Measurements from ENCODE around the gene AQP3.

AQP3 gene

GRCh38 chr9:33446240-33446945, 1.0 kb downstream of the AQP3 start:
- no peak for DNase-seq (ENCODE audit: low read depth in 2 of 2)
- TF ChIP-seq, protein P1, sequence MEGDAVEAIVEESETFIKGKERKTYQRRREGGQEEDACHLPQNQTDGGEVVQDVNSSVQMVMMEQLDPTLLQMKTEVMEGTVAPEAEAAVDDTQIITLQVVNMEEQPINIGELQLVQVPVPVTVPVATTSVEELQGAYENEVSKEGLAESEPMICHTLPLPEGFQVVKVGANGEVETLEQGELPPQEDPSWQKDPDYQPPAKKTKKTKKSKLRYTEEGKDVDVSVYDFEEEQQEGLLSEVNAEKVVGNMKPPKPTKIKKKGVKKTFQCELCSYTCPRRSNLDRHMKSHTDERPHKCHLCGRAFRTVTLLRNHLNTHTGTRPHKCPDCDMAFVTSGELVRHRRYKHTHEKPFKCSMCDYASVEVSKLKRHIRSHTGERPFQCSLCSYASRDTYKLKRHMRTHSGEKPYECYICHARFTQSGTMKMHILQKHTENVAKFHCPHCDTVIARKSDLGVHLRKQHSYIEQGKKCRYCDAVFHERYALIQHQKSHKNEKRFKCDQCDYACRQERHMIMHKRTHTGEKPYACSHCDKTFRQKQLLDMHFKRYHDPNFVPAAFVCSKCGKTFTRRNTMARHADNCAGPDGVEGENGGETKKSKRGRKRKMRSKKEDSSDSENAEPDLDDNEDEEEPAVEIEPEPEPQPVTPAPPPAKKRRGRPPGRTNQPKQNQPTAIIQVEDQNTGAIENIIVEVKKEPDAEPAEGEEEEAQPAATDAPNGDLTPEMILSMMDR (IDR thresholded peaks at IDR 0.05; ENCODE audit: low read depth, low read length) = no peak
- peak overlapping the region in 1 of 2 donors; percentile 43 for H3K4me3 ChIP-seq (replicated peaks in 1 of 2; ENCODE audit: low read depth in 2 of 2, low read length in 2 of 2)

DNA sequence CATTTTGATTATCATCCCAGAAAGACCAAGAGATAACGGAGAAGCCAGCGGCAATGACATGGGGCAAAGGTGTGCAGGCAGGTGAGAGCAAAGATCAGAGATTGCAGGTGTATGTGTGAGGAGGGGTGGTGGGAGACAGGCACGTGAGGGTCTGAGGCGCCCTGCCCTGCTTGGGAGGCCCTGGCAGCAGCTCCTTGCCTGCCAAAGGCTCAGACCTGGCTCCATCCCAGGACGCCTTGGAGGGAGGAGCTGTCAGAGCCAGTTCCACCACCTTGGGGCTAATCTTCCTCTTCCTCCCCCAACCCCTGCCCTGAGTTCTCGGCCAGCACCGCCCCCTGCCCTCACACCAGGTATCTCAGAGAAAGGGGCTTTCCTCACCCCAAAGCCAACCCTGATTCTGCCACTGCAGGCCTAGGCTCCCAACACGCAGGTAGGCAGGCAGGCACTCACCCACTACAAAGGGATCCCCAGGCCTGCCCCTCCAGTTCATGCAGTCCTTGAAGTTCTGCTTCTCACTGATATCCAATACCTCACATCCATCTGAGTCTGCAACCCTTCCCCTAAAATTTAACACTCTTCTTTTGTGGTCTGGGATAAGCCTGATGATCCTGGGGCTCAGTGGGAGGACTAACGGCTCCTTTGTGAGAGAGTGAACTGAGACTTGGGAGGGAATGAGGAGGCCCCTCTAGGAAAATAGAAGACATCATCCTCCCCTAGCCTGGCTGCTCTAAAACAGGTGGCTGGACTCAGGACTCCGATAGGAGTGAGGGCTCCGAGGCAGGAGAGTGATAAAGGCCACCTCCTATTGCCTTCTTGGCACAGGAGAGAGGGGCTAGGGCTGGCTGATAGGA, 1.8 kb downstream of the AQP3 start:
- DNase-seq (ENCODE audit: low read depth in 2 of 2) = no peak
- TF ChIP-seq, protein P1 (IDR thresholded peaks at IDR 0.05; ENCODE audit: low read depth, low read length) = no peak
- H3K4me3 ChIP-seq (replicated peaks in 1 of 2; ENCODE audit: low read depth in 2 of 2, low read length in 2 of 2) = no peak overlapping the region

- DNase-seq (ENCODE audit: low read depth in 2 of 2) = no peak
- TF ChIP-seq, protein P1 (IDR thresholded peaks at IDR 0.05; ENCODE audit: low read depth, low read length) = no peak
- no peak overlapping the region for H3K4me3 ChIP-seq (replicated peaks in 1 of 2; ENCODE audit: low read depth in 2 of 2, low read length in 2 of 2)
These were observed 3.8 kb downstream of the AQP3 start for GRCh38 chr9:33443464-33444154.

DNA sequence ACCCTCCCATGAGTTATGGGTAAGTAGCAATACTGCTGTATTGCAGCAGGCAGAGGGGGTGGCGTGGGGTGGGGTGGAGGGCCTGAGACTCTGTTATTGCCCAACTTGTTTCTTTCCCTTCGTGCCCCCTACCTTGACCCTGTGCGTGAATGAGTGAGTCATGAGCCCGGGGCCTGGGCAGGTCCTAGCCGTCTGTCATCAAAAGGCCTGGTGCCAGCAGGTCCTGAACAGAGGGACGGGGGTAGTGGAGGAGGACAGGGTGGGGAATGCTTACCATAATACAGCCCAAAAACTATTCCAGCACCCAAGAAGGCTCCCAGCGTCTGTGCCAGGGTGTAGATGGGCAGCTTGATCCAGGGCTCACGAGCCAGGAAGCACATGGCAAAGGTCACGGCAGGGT, 4.3 kb downstream of the AQP3 start:
- TF ChIP-seq, protein P1 (IDR thresholded peaks at IDR 0.05; ENCODE audit: low read depth, low read length) = no peak
- H3K4me3 ChIP-seq (replicated peaks in 1 of 2; ENCODE audit: low read depth in 2 of 2, low read length in 2 of 2) = no peak overlapping the region
- peak; percentile 37 to 78 for DNase-seq (ENCODE audit: low read depth in 2 of 2)

GRCh38 chr9:33442125-33442524, 5.3 kb downstream of the AQP3 start:
- DNase-seq (ENCODE audit: low read depth in 2 of 2) = no peak
- H3K4me3 ChIP-seq (replicated peaks in 1 of 2; ENCODE audit: low read depth in 2 of 2, low read length in 2 of 2) = no peak overlapping the region
- TF ChIP-seq, protein P1 (IDR thresholded peaks at IDR 0.05; ENCODE audit: low read depth, low read length) = no peak

GRCh38 chr9:33440609-33441008, 6.8 kb downstream of the AQP3 start:
- TF ChIP-seq, protein P1 (IDR thresholded peaks at IDR 0.05; ENCODE audit: low read depth, low read length) = no peak
- no peak overlapping the region for H3K4me3 ChIP-seq (replicated peaks in 1 of 2; ENCODE audit: low read depth in 2 of 2, low read length in 2 of 2)
- DNase-seq (ENCODE audit: low read depth in 2 of 2) = no peak

All from cardiac fibroblast (primary cell).